Measurements from ENCODE around the gene AVPR2.

The AVPR2 gene

DNA sequence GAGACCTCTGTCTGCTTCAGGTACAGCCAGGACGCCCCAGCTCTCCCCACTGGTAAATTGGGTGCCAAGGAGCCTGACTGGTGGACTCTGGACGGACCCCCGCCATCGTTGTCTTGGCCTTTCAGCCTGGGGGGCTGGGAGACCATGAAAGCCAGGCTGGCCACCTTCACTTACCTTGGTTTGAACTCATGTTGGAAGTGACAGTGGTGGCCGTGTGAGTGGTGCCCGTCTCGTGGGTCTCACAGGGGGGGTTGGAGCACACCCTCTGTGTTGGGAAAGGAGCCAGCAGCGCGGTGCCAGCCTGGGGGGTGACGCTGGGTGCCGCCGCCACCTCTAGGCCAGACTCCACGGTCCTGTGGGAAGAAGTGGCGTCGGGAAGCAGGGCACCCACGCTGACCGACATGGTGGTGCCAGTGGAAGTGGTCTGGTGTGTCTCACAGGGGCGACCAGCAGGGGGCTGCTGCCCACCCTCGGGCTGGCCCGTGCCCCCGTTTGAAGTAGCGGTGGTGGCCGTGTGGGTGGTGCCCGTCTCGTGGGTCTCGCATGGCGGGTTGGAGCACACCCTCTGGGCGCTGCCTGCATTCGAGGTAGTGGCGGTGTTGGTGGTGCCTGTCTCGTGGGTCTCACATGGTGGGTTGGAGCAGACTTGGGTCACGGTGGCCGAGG is 49.6 kb downstream of the AVPR2 start:
- DNase-seq: no peak

- DNase-seq: no peak
Observed at GRCh38 chrX:153954558-153955227, 50.2 kb downstream of the AVPR2 start.

- no peak for DNase-seq
Observed at GRCh38 chrX:153955228-153955732, 50.8 kb downstream of the AVPR2 start.

GRCh38 chrX:153956044-153956907 is 51.8 kb downstream of the AVPR2 start:
- no peak for DNase-seq
